ENCODE data around the gene SSBP2. TPM values are rescaled to one million over a fixed set of nuclear protein-coding genes. Genes with fewer than 3 reads are reported as not detected.
A peak's percentile ranks its signal among the peaks of the same experiment; 100 is the strongest.

Gene SSBP2
- total RNA-seq, 2 experiments from 2014 or later: 28.1 to 30.3 TPM

- Mint-ChIP-seq H3K27me3 (peaks cover 3% of the 10 kb centered on the region), H3K36me3 (ENCODE audit: low read depth) (peaks cover 2% of the 10 kb centered on the region), H3K4me1 (peaks cover 22% of the 10 kb centered on the region), H3K27ac (no peak overlapping the region), H3K9me3 (no peaks in the 10 kb centered on the region), H3K4me3 (no peak overlapping the region)
- POLR2A ChIA-PET: interaction anchor here (1.3 to 3.6 kb wide), 2 partner anchors 10 to 89 kb away, joined by 8 to 16 read pairs; partner anchors contain the start of gene SSBP2
- DNase-seq: no peak
- CTCF ChIA-PET: interaction anchor here (0.9 kb wide), 1 partner anchor 51 kb away, joined by 3 read pairs; no protein-coding TSS in a partner anchor
Measured at GRCh38 chr5:81762401-81762800, 11.5 kb upstream of the SSBP2 start.

- Mint-ChIP-seq H3K4me1 (peaks cover 22% of the 10 kb centered on the region), H3K9me3 (no peaks in the 10 kb centered on the region), H3K4me3 (no peak overlapping the region), H3K27me3 (peaks cover 3% of the 10 kb centered on the region), H3K27ac (no peak overlapping the region), H3K36me3 (ENCODE audit: low read depth) (peaks cover 2% of the 10 kb centered on the region)
- ChIA-PET POLR2A (interaction anchor here (1.3 to 3.6 kb wide), 3 partner anchors 10 to 90 kb away, joined by 8 to 16 read pairs (median 8); partner anchors contain the start of gene SSBP2), CTCF (interaction anchor here (0.9 kb wide), 1 partner anchor 51 kb away, joined by 3 read pairs; no protein-coding TSS in a partner anchor)
- no peak for DNase-seq
Measured at GRCh38 chr5:81761970-81762369, 11.1 kb upstream of the SSBP2 start.

- Mint-ChIP-seq H3K36me3 (ENCODE audit: low read depth) (peaks cover 2% of the 10 kb centered on the region), H3K27ac (no peak overlapping the region), H3K9me3 (no peaks in the 10 kb centered on the region), H3K4me3 (no peak overlapping the region), H3K27me3 (peaks cover 3% of the 10 kb centered on the region), H3K4me1 (peaks cover 22% of the 10 kb centered on the region)
- DNase-seq: no peak
- CTCF ChIA-PET: no interaction called here
- POLR2A ChIA-PET: interaction anchor here (1.3 to 3.6 kb wide), 3 partner anchors 9 to 90 kb away, joined by 8 to 16 read pairs (median 8); partner anchors contain the start of gene SSBP2
Measured at GRCh38 chr5:81761270-81761669, 10.4 kb upstream of the SSBP2 start.

GRCh38 chr5:81760521-81760920 lies 9.6 kb upstream of the SSBP2 start:
- DNase-seq: no peak
- ChIA-PET CTCF (no interaction called here), POLR2A (interaction anchor here (0.7 to 3.6 kb wide), 2 partner anchors 9 to 27 kb away, joined by 3 to 16 read pairs; partner anchors contain the start of gene SSBP2)
- peaks cover 2% of the 10 kb centered on the region for H3K36me3 Mint-ChIP-seq (ENCODE audit: low read depth)
- H3K27ac Mint-ChIP-seq: no peak overlapping the region
- peaks cover 3% of the 10 kb centered on the region for H3K27me3 Mint-ChIP-seq
- peaks cover 22% of the 10 kb centered on the region for H3K4me1 Mint-ChIP-seq
- H3K4me3 Mint-ChIP-seq: no peak overlapping the region
- H3K9me3 Mint-ChIP-seq: no peaks in the 10 kb centered on the region

- POLR2A ChIA-PET: interaction anchor here (3.6 kb wide), 1 partner anchor 8 kb away, joined by 16 read pairs; the partner anchor contains the start of gene SSBP2
- H3K27me3 Mint-ChIP-seq: peaks cover 5% of the 10 kb centered on the region
- peaks cover 22% of the 10 kb centered on the region for H3K4me1 Mint-ChIP-seq
- no peak for DNase-seq
- no peaks in the 10 kb centered on the region for H3K9me3 Mint-ChIP-seq
- no peak overlapping the region for H3K27ac Mint-ChIP-seq
- CTCF ChIA-PET: interaction anchor here (1.0 kb wide), 1 partner anchor 92 kb away, joined by 4 read pairs; no protein-coding TSS in a partner anchor
- no peak overlapping the region for H3K4me3 Mint-ChIP-seq
- H3K36me3 Mint-ChIP-seq (ENCODE audit: low read depth): peaks cover 2% of the 10 kb centered on the region
Measured at GRCh38 chr5:81759632-81760005, 8.7 kb upstream of the SSBP2 start.

GRCh38 chr5:81757404-81757803 lies 6.5 kb upstream of the SSBP2 start:
- Mint-ChIP-seq H3K9me3 (no peaks in the 10 kb centered on the region), H3K36me3 (ENCODE audit: low read depth) (peaks cover 4% of the 10 kb centered on the region), H3K27ac (no peak overlapping the region), H3K4me3 (no peak overlapping the region), H3K27me3 (peaks cover 8% of the 10 kb centered on the region), H3K4me1 (peaks cover 23% of the 10 kb centered on the region)
- ChIA-PET POLR2A (no interaction called here), CTCF (no interaction called here)
- DNase-seq: no peak

- Mint-ChIP-seq H3K27me3 (peaks cover 12% of the 10 kb centered on the region), H3K36me3 (ENCODE audit: low read depth) (peaks cover 5% of the 10 kb centered on the region), H3K27ac (no peak overlapping the region), H3K9me3 (no peaks in the 10 kb centered on the region), H3K4me3 (no peak overlapping the region), H3K4me1 (peaks cover 25% of the 10 kb centered on the region)
- ChIA-PET POLR2A (interaction anchor here (1.7 kb wide), 1 partner anchor 96 kb away, joined by 6 read pairs; no protein-coding TSS in a partner anchor), CTCF (interaction anchor here (1.1 kb wide), 1 partner anchor 101 kb away, joined by 3 read pairs; no protein-coding TSS in a partner anchor)
- no peak for DNase-seq
Measured at GRCh38 chr5:81756016-81756415, 5.1 kb upstream of the SSBP2 start.

- CTCF ChIA-PET: interaction anchor here (1.1 to 2.3 kb wide), 2 partner anchors 96 to 101 kb away, joined by 3 to 7 read pairs; no protein-coding TSS in a partner anchor
- Mint-ChIP-seq H3K27me3 (peaks cover 8% of the 10 kb centered on the region), H3K36me3 (ENCODE audit: low read depth) (peaks cover 5% of the 10 kb centered on the region), H3K4me1 (peaks cover 20% of the 10 kb centered on the region), H3K9me3 (no peaks in the 10 kb centered on the region), H3K4me3 (no peak overlapping the region), H3K27ac (no peak overlapping the region)
- POLR2A ChIA-PET: interaction anchor here (1.7 kb wide), 1 partner anchor 97 kb away, joined by 6 read pairs; no protein-coding TSS in a partner anchor
- DNase-seq: no peak
Measured at GRCh38 chr5:81755320-81755719, 4.4 kb upstream of the SSBP2 start.

GRCh38 chr5:81754621-81755020 lies 3.7 kb upstream of the SSBP2 start:
- ChIA-PET CTCF (interaction anchor here (2.3 kb wide), 1 partner anchor 97 kb away, joined by 7 read pairs; no protein-coding TSS in a partner anchor), POLR2A (interaction anchor here (6.0 kb wide), 1 partner anchor 97 kb away, joined by 280 read pairs; no protein-coding TSS in a partner anchor)
- no peak for DNase-seq
- Mint-ChIP-seq H3K4me3 (no peak overlapping the region), H3K27me3 (peaks cover 8% of the 10 kb centered on the region), H3K27ac (no peak overlapping the region), H3K4me1 (peaks cover 18% of the 10 kb centered on the region), H3K9me3 (no peaks in the 10 kb centered on the region), H3K36me3 (ENCODE audit: low read depth) (peaks cover 3% of the 10 kb centered on the region)

GRCh38 chr5:81753429-81753828 lies 2.5 kb upstream of the SSBP2 start:
- H3K4me3 Mint-ChIP-seq: no peak overlapping the region
- H3K27ac Mint-ChIP-seq: no peak overlapping the region
- H3K36me3 Mint-ChIP-seq (ENCODE audit: low read depth): peaks cover 2% of the 10 kb centered on the region
- DNase-seq: no peak
- peaks cover 18% of the 10 kb centered on the region for H3K27me3 Mint-ChIP-seq
- POLR2A ChIA-PET: interaction anchor here (3.0 to 6.0 kb wide), 2 partner anchors 7 to 98 kb away, joined by 16 to 280 read pairs; no protein-coding TSS in a partner anchor
- peaks cover 20% of the 10 kb centered on the region for H3K4me1 Mint-ChIP-seq
- H3K9me3 Mint-ChIP-seq: no peaks in the 10 kb centered on the region
- CTCF ChIA-PET: interaction anchor here (1.0 to 2.3 kb wide), 2 partner anchors 98 to 452 kb away, joined by 3 to 7 read pairs; partner anchors contain the start of gene ZCCHC9

- peaks cover 24% of the 10 kb centered on the region for H3K27me3 Mint-ChIP-seq
- H3K36me3 Mint-ChIP-seq (ENCODE audit: low read depth): peaks cover 2% of the 10 kb centered on the region
- H3K4me3 Mint-ChIP-seq: peak overlapping the region; percentile 87
- ChIA-PET CTCF (interaction anchor here (1.0 to 2.8 kb wide), 2 partner anchors 99 to 451 kb away, joined by 3 to 54 read pairs; partner anchors contain the start of gene ZCCHC9), POLR2A (interaction anchor here (2.6 to 6.0 kb wide), 4 partner anchors 8 to 219 kb away, joined by 16 to 280 read pairs (median 36); partner anchors contain the start of gene ATG10)
- DNase-seq: no peak
- H3K9me3 Mint-ChIP-seq: no peaks in the 10 kb centered on the region
- H3K4me1 Mint-ChIP-seq: peaks cover 21% of the 10 kb centered on the region
- no peak overlapping the region for H3K27ac Mint-ChIP-seq
Measured at GRCh38 chr5:81752644-81752963, 1.7 kb upstream of the SSBP2 start.

- ChIA-PET CTCF (interaction anchor here (0.9 to 2.8 kb wide), 6 partner anchors 27 to 414 kb away, joined by 3 to 54 read pairs (median 4); no protein-coding TSS in a partner anchor), POLR2A (interaction anchor here (0.9 to 6.0 kb wide), 20 partner anchors 9 to 526 kb away, joined by 3 to 280 read pairs (median 5); partner anchors contain the start of genes ATG10, RPS23 and ZCCHC9)
- Mint-ChIP-seq H3K4me1 (peaks cover 21% of the 10 kb centered on the region), H3K27me3 (peaks cover 24% of the 10 kb centered on the region), H3K27ac (peak overlapping the region; percentile 67), H3K36me3 (ENCODE audit: low read depth) (peaks cover 2% of the 10 kb centered on the region), H3K4me3 (peak overlapping the region; percentile 87), H3K9me3 (no peaks in the 10 kb centered on the region)
- no peak for DNase-seq
Measured at GRCh38 chr5:81751836-81752643, 1.1 kb upstream of the SSBP2 start.

Data from activated CD4-positive, alpha-beta memory T cell treated with anti-CD3 and anti-CD28 coated beads, Interleukin-2, amount 10 ng/mL, durations not matched to agents 7 days and 5 days (primary cell).